GM12891 (cell line): Measurements from ENCODE around the gene IKZF2.

ENCODE experiments used
- POLR2A ChIP-seq: IDR thresholded peaks from 2 replicates; pipeline ENCODE4 v1.6.1; 2011; ENCODE audit warnings: low read depth, low read length, control low read depth
- POLR2AphosphoS5 ChIP-seq: IDR thresholded peaks from 2 replicates; pipeline ENCODE4 v1.6.1; 2011; ENCODE audit warnings: low read depth, low read length, control low read depth
- POU2F2 ChIP-seq: IDR thresholded peaks from 2 replicates; pipeline ENCODE4 v1.6.1; 2011; ENCODE audit warnings: low read depth, mild to moderate bottlenecking, control low read depth, low read length, moderate library complexity
- SPI1 ChIP-seq: IDR thresholded peaks from 2 replicates; pipeline ENCODE4 v1.6.1; 2011; ENCODE audit warnings: low read depth, low read length, control low read depth
- TAF1 ChIP-seq: IDR thresholded peaks from 2 replicates; pipeline ENCODE4 v1.6.1; 2011; ENCODE audit warnings: low read depth, low read length, control low read depth

- TF ChIP-seq TAF1 = no peak
- TF ChIP-seq POLR2AphosphoS5 = no peak
- no peak for TF ChIP-seq POLR2A
- no peak for TF ChIP-seq POU2F2
- TF ChIP-seq SPI1 = no peak
These were observed 114.6 kb downstream of the IKZF2 start for GRCh38 chr2:213036836-213037235.
